DND-41 (cell line): Measurements from ENCODE around the gene RBP4.

Experiments
- CTCF ChIP-seq: IDR thresholded peaks from 2 replicates; pipeline ENCODE4 v1.5.1; 2012; ENCODE audit warnings: borderline replicate concordance, low read length, moderate library complexity, mild to moderate bottlenecking; ENCODE audit not compliant: poor library complexity, severe bottlenecking; ENCODE audit errors: extremely low read depth
- EZH2 ChIP-seq: IDR thresholded peaks from 3 replicates; pipeline ENCODE4 v1.6.1; 2012; ENCODE audit warnings: borderline replicate concordance, low read depth, mild to moderate bottlenecking, moderate library complexity, low read length, inconsistent platforms; ENCODE audit not compliant: severe bottlenecking

- TF ChIP-seq CTCF: no peak
- TF ChIP-seq EZH2: no peak
These were observed 5.5 kb downstream of the RBP4 start for GRCh38 chr10:93595378-93596161.
